ENCODE measurements around the gene VAV2. TPM values are rescaled to one million over a fixed set of nuclear protein-coding genes. Genes with fewer than 3 reads are reported as not detected.
"Not testable (repeated sequence)": the region's sequence is repeated elsewhere in the genome, so short reads cannot be mapped to it uniquely, and the experiment has no call there.

The VAV2 gene
- total RNA-seq, 2 experiments from 2014 or later: 4.2 TPM

- Mint-ChIP-seq H3K27me3 (peaks cover 5% of the 10 kb centered on the region), H3K36me3 (no peaks in the 10 kb centered on the region), H3K4me1 (no peaks in the 10 kb centered on the region), H3K9me3 (no peaks in the 10 kb centered on the region), H3K4me3 (no peak overlapping the region), H3K27ac (no peak overlapping the region)
- DNase-seq: no peak
Measured at GRCh38 chr9:133913571-133914369, 78.4 kb downstream of the VAV2 start.

GRCh38 chr9:133910855-133911514, 81.1 kb downstream of the VAV2 start:
- Mint-ChIP-seq H3K4me1 (no peaks in the 10 kb centered on the region), H3K4me3 (no peak overlapping the region), H3K36me3 (no peaks in the 10 kb centered on the region), H3K27me3 (peaks cover 5% of the 10 kb centered on the region), H3K9me3 (no peaks in the 10 kb centered on the region), H3K27ac (no peak overlapping the region)
- no peak for DNase-seq

- no peaks in the 10 kb centered on the region for H3K36me3 Mint-ChIP-seq
- no peaks in the 10 kb centered on the region for H3K9me3 Mint-ChIP-seq
- DNase-seq: no peak
- H3K4me1 Mint-ChIP-seq: no peaks in the 10 kb centered on the region
- H3K27ac Mint-ChIP-seq: no peak overlapping the region
- H3K4me3 Mint-ChIP-seq: no peak overlapping the region
- no peaks in the 10 kb centered on the region for H3K27me3 Mint-ChIP-seq
Measured at GRCh38 chr9:133906932-133907910, 84.9 kb downstream of the VAV2 start.

- Mint-ChIP-seq H3K4me3 (no peak overlapping the region), H3K36me3 (no peaks in the 10 kb centered on the region), H3K27me3 (no peaks in the 10 kb centered on the region), H3K9me3 (no peaks in the 10 kb centered on the region), H3K27ac (no peak overlapping the region), H3K4me1 (no peaks in the 10 kb centered on the region)
- DNase-seq: no peak
Measured at GRCh38 chr9:133906218-133906617, 85.9 kb downstream of the VAV2 start.

GRCh38 chr9:133905493-133905892, 86.6 kb downstream of the VAV2 start:
- DNase-seq: no peak
- no peak overlapping the region for H3K27ac Mint-ChIP-seq
- H3K9me3 Mint-ChIP-seq: no peaks in the 10 kb centered on the region
- H3K4me1 Mint-ChIP-seq: no peaks in the 10 kb centered on the region
- no peaks in the 10 kb centered on the region for H3K27me3 Mint-ChIP-seq
- H3K4me3 Mint-ChIP-seq: no peak overlapping the region
- no peaks in the 10 kb centered on the region for H3K36me3 Mint-ChIP-seq

GRCh38 chr9:133904346-133905090, 87.6 kb downstream of the VAV2 start:
- no peak for DNase-seq
- Mint-ChIP-seq H3K4me3 (no peak overlapping the region), H3K27ac (no peak overlapping the region), H3K36me3 (no peaks in the 10 kb centered on the region), H3K4me1 (no peaks in the 10 kb centered on the region), H3K9me3 (no peaks in the 10 kb centered on the region), H3K27me3 (no peaks in the 10 kb centered on the region)

GRCh38 chr9:133901184-133901835, 90.8 kb downstream of the VAV2 start:
- Mint-ChIP-seq H3K4me3 (no peak overlapping the region), H3K27me3 (no peaks in the 10 kb centered on the region), H3K27ac (no peak overlapping the region), H3K4me1 (no peaks in the 10 kb centered on the region), H3K9me3 (no peaks in the 10 kb centered on the region), H3K36me3 (no peaks in the 10 kb centered on the region)
- no peak for DNase-seq

GRCh38 chr9:133897675-133898074, 94.4 kb downstream of the VAV2 start:
- no peaks in the 10 kb centered on the region for H3K27me3 Mint-ChIP-seq
- no peak overlapping the region for H3K4me3 Mint-ChIP-seq
- DNase-seq: no peak
- no peaks in the 10 kb centered on the region for H3K4me1 Mint-ChIP-seq
- no peaks in the 10 kb centered on the region for H3K9me3 Mint-ChIP-seq
- no peaks in the 10 kb centered on the region for H3K36me3 Mint-ChIP-seq
- H3K27ac Mint-ChIP-seq: no peak overlapping the region

GRCh38 chr9:133896007-133896406, 96.1 kb downstream of the VAV2 start:
- not testable (repeated sequence) for DNase-seq, H3K9me3 Mint-ChIP-seq, H3K4me1 Mint-ChIP-seq, H3K4me3 Mint-ChIP-seq, H3K27ac Mint-ChIP-seq, H3K36me3 Mint-ChIP-seq, H3K27me3 Mint-ChIP-seq

GRCh38 chr9:133895335-133895734, 96.8 kb downstream of the VAV2 start:
- no peak for DNase-seq
- H3K4me3 Mint-ChIP-seq: no peak overlapping the region
- no peaks in the 10 kb centered on the region for H3K9me3 Mint-ChIP-seq
- H3K27ac Mint-ChIP-seq: no peak overlapping the region
- H3K4me1 Mint-ChIP-seq: no peaks in the 10 kb centered on the region
- no peaks in the 10 kb centered on the region for H3K36me3 Mint-ChIP-seq
- H3K27me3 Mint-ChIP-seq: no peaks in the 10 kb centered on the region

GRCh38 chr9:133894377-133895321, 97.5 kb downstream of the VAV2 start:
- Mint-ChIP-seq H3K36me3 (no peaks in the 10 kb centered on the region), H3K4me3 (no peak overlapping the region), H3K4me1 (no peaks in the 10 kb centered on the region), H3K27me3 (no peaks in the 10 kb centered on the region), H3K27ac (no peak overlapping the region), H3K9me3 (no peaks in the 10 kb centered on the region)
- no peak for DNase-seq

- Mint-ChIP-seq H3K27ac (no peak overlapping the region), H3K9me3 (no peaks in the 10 kb centered on the region), H3K4me1 (no peaks in the 10 kb centered on the region), H3K4me3 (no peak overlapping the region), H3K36me3 (no peaks in the 10 kb centered on the region), H3K27me3 (no peaks in the 10 kb centered on the region)
- DNase-seq: no peak
Measured at GRCh38 chr9:133893191-133893994, 98.7 kb downstream of the VAV2 start.

All from activated naive CD8-positive, alpha-beta T cell treated with anti-CD3 and anti-CD28 coated beads for 36 hours (primary cell).